OCI-LY3 (cell line): ENCODE measurements around the gene NSD1.

Source experiments
- H2AFZ ChIP-seq: fragments of 200-600, 300-600 bp; shearing (Covaris generic); 2 replicates; pipeline ENCODE4 v1.6.0; 2014; ENCODE audit warnings: antibody characterized with exemption, low read depth, low read length
- H3K27ac ChIP-seq: fragments of 200-600, 300-600 bp; sonication (generic); 2 replicates; pipeline ENCODE4 v1.5.1; 2014; ENCODE audit warnings: mild to moderate bottlenecking, low read length, moderate library complexity, mixed read lengths
- H3K27me3 ChIP-seq: fragments of 200-600, 300-600 bp; sonication (generic); 2 replicates; pipeline ENCODE4 v1.6.1; 2014; ENCODE audit warnings: low read depth, low read length, mixed read lengths
- H3K36me3 ChIP-seq: fragments of 200-600, 300-600 bp; sonication (generic); replicated peaks from 2 replicates; pipeline ENCODE3; 2014; ENCODE audit warnings: low read depth, low read length, mixed read lengths
- H3K4me1 ChIP-seq: fragments of 300-600, 200-600 bp; sonication (generic); 2 replicates; pipeline ENCODE4 v1.6.1; 2014; ENCODE audit warnings: low read length, mixed read lengths
- H3K4me2 ChIP-seq: fragments of 200-600, 300-600 bp; sonication (generic); 2 replicates; pipeline ENCODE4 v1.6.1; 2014; ENCODE audit warnings: low read length, mixed read lengths
- H3K4me3 ChIP-seq: fragments of 300-600, 200-600 bp; sonication (generic); 2 replicates; pipeline ENCODE4 v1.5.1; 2014; ENCODE audit warnings: antibody characterized with exemption, mild to moderate bottlenecking, low read length, moderate library complexity
- H3K79me2 ChIP-seq: fragments of 300-600, 200-600 bp; shearing (Covaris generic); 2 replicates; pipeline ENCODE4 v1.6.1; 2014; ENCODE audit warnings: mild to moderate bottlenecking, low read length, mixed read lengths
- H3K9ac ChIP-seq: fragments of 300-600, 200-600 bp; shearing (Covaris generic); 2 replicates; pipeline ENCODE4 v1.6.0; 2014; ENCODE audit warnings: mild to moderate bottlenecking, low read length, moderate library complexity
- H3K9me3 ChIP-seq: fragments of 200-600, 300-600 bp; shearing (Covaris generic); 2 replicates; pipeline ENCODE4 v1.6.1; 2014; ENCODE audit warnings: low read length, mixed read lengths; ENCODE audit not compliant: insufficient read depth
- H4K20me1 ChIP-seq: fragments of 200-600, 300-600 bp; sonication (generic); 2 replicates; pipeline ENCODE4 v1.6.1; 2016; ENCODE audit warnings: low read length, mixed read lengths; ENCODE audit not compliant: insufficient read depth
- CTCF ChIP-seq: fragments of 200-600, 300-600 bp; sonication (generic); IDR thresholded peaks from 2 replicates; pipeline ENCODE4 v1.5.1; 2014; ENCODE audit warnings: antibody characterized with exemption, low read length, low read depth
- EZH2phosphoT487 ChIP-seq: fragments of 200-600 bp; shearing (Covaris generic); IDR thresholded peaks from 2 replicates; pipeline ENCODE4 v1.6.1; 2018; ENCODE audit warnings: antibody characterized with exemption, mixed run types, low read depth

Gene NSD1

GRCh38 chr5:177241768-177242167, 108.2 kb downstream of the NSD1 start:
- Histone ChIP-seq H3K4me3 (no peak overlapping the region), H3K27me3 (no peaks in the 10 kb centered on the region), H3K4me2 (no peak overlapping the region), H3K9ac (no peak overlapping the region), H3K27ac (no peak overlapping the region), H3K36me3 (peaks cover 48% of the 10 kb centered on the region), H3K79me2 (peaks cover 8% of the 10 kb centered on the region; the same call in 1 of the 2 replicates), H3K9me3 (no peaks in the 10 kb centered on the region), H3K4me1 (no peaks in the 10 kb centered on the region), H2AFZ (no peak overlapping the region), H4K20me1 (0 out of 2 replicates have a peak, but pooled peaks cover 3% of the 10 kb centered on the region)
- TF ChIP-seq EZH2phosphoT487 (no peak), CTCF (no peak)

DNA sequence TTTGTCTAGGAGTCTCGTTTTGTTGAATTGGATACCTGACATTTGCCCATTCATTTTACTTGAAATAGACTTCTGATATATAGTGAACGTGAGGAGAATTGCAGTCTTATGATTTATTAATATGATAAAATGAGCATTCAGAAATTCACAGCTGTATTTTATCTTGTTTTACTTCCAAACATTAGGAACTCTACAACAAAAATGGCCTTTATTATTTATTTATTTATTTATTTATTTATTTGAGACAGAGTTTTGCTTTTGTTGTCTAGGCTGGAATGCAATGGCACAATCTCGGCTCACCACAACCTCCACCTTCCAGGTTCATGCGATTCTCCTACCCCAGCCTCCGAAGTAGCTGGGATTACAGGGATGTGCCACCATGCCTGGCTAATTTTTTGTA, 108.7 kb downstream of the NSD1 start:
- H3K4me2 ChIP-seq = no peak overlapping the region
- H3K4me3 ChIP-seq = no peak overlapping the region
- H3K9me3 ChIP-seq = no peaks in the 10 kb centered on the region
- no peaks in the 10 kb centered on the region for H3K4me1 ChIP-seq
- TF ChIP-seq EZH2phosphoT487 (no peak), CTCF (no peak)
- H3K36me3 ChIP-seq = peaks cover 52% of the 10 kb centered on the region
- H2AFZ ChIP-seq = no peak overlapping the region
- no peak overlapping the region for H3K9ac ChIP-seq
- peaks cover 8% of the 10 kb centered on the region; the same call in 1 of the 2 replicates for H3K79me2 ChIP-seq
- no peak overlapping the region for H3K27ac ChIP-seq
- H4K20me1 ChIP-seq = 0 out of 2 replicates have a peak, but pooled peaks cover 3% of the 10 kb centered on the region
- no peaks in the 10 kb centered on the region for H3K27me3 ChIP-seq

DNA sequence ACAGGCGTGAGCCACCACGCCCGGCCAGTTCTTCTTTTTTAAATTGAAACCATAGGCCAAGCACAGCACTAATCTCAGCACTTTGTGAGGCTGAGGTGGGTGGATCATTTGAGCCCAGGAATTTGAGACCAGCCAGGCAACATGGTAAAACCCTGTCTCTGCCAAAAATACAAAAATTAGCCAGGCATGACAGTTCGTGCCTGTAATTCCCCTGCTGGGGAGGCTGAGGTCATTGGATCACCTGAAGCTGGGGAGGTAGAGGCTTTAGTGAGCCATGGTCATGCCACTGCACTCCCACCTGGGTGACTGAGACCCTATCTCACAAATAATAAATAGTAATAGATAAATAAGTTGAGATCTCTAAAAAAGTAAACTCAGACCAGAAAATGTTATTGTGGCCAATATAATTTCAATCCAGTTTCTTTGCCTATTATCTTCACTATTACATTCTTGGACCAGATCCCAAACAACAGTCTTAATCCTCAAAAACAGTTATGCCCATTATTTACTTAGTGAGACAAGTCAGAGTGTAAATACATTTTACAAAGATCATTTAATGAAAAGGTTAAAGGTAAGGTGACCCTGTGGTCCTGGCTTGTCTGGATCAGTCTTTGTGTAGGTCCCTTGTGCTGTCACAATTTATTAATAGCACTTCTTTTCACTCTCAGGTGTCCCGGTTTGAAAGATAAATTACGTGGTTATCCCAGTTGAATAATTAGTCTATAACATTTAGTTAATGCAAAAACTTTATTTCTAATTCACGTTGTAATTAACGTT, 116.4 kb downstream of the NSD1 start:
- H3K9ac ChIP-seq = no peak overlapping the region
- H3K79me2 ChIP-seq = no peaks in the 10 kb centered on the region
- H4K20me1 ChIP-seq = no peaks in the 10 kb centered on the region
- H3K27me3 ChIP-seq = no peaks in the 10 kb centered on the region
- H3K4me3 ChIP-seq = no peak overlapping the region
- H3K36me3 ChIP-seq = peaks cover 50% of the 10 kb centered on the region
- no peak overlapping the region for H3K4me2 ChIP-seq
- no peaks in the 10 kb centered on the region for H3K4me1 ChIP-seq
- no peak overlapping the region for H2AFZ ChIP-seq
- TF ChIP-seq EZH2phosphoT487 (no peak), CTCF (no peak)
- no peaks in the 10 kb centered on the region for H3K9me3 ChIP-seq
- H3K27ac ChIP-seq = no peak overlapping the region

DNA sequence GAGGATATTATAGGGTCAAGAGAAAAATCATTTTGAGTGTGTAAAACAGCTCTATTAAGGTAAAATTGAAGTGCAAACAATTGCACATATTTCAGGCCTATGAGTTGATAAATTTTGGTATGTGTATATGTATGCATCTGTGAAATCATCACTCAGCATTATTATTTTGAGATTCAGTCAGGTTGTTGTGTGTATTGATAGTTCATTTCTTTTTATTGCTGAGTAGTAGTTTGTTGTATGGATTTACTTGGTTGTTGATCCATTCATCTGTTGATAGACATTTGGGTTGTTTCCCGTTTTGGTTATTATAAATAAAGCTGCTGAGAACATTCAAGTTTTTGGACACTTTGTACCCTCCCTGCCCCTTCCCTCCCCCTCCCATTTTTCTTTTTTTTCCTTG, 119.7 kb downstream of the NSD1 start:
- no peaks in the 10 kb centered on the region for H3K4me1 ChIP-seq
- no peak overlapping the region for H3K4me2 ChIP-seq
- H3K4me3 ChIP-seq = no peak overlapping the region
- H4K20me1 ChIP-seq = no peaks in the 10 kb centered on the region
- H3K27me3 ChIP-seq = no peaks in the 10 kb centered on the region
- no peak overlapping the region for H2AFZ ChIP-seq
- no peak overlapping the region for H3K9ac ChIP-seq
- H3K9me3 ChIP-seq = no peaks in the 10 kb centered on the region
- no peaks in the 10 kb centered on the region; the same call in 1 of the 2 replicates for H3K79me2 ChIP-seq
- no peak overlapping the region for H3K27ac ChIP-seq
- TF ChIP-seq CTCF (no peak), EZH2phosphoT487 (no peak)
- peaks cover 44% of the 10 kb centered on the region for H3K36me3 ChIP-seq
